ENCODE data around the gene DEDD. TPM values are rescaled to one million over a fixed set of nuclear protein-coding genes. Genes with fewer than 3 reads are reported as not detected.

The DEDD gene
- total RNA-seq, 1 donor from 2014 or later = 29.2 TPM

DNA sequence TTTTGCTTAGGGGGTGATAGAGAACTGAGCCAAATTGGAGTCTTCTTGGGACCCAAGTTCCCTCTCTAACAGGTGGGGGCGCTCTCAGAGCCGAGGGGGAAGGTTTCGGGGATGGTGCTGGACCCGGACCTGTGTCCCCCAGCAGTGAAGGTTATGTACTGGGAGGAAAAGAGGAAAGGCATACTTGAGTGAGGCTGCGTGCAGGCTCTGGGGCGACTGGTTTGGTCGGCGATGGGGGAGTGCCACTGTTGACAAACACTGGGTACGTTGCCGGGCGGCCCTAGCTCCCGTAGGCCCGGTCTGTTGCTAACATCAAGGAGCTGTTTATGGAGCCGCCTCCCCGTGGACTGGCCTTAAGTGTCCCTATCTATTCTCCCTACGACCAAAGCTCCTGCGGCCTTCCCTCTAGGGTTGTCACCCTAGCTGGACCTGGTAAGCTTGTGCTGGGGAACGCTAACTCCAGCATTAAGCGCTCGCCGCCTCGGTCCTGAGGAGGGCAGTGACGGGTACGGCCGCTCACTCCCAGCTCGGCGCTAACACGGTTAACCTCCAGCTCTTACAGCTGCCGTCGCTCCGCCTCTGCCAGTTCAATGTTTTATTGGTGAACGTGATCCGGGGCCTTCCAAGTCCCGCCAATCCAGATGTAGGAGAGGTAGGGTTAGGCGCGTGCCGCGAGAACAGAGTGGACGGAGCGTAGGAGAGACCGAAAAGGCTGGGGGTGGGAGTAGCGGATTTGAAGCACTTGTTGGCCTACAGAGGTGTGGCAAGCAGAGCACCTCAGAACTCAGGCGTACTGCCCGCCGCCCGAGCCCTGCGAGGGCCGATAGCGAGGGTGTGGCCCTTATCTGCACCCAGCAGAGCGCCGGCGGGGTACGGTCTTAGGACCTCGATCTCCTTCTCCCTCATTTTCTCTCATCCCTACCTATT is 33.5 kb upstream of the DEDD start, which contains the start of gene PPOX:
Gene PPOX (plus strand): TSS at position 685 of the 927 bp plus-strand sequence. CDS start 422 bp downstream, outside the sequence.
- ATAC-seq (peak; percentile 96), DNase-seq (ENCODE audit: missing footprints) (peak; percentile 99)
- intact Hi-C loops (cut with DNase I) = no loop called here

GRCh38 chr1:161164901-161165610 is 32.6 kb upstream of the DEDD start:
- intact Hi-C loops (cut with DNase I) = no loop called here
- ATAC-seq = no peak
- DNase-seq (ENCODE audit: missing footprints) = no peak

DNA sequence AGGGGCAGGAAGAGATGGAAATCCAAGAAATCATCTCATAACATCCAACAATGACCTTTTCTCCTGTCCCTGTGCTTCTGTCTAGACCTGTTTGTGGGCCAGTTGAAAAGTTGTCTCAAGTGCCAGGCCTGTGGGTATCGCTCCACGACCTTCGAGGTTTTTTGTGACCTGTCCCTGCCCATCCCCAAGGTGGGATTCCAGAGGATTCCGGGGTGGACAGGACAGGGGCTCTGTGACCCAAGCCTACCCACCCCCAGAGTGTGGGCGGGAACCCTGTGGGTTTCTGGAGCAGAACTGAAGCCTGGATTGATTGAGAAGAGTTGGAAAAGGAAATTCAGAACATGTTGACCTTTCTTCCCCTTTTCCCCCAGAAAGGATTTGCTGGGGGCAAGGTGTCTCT is 31.3 kb upstream of the DEDD start:
- ATAC-seq = no peak
- no peak for DNase-seq (ENCODE audit: missing footprints)
- intact Hi-C loops (cut with DNase I) = no loop called here

DNA sequence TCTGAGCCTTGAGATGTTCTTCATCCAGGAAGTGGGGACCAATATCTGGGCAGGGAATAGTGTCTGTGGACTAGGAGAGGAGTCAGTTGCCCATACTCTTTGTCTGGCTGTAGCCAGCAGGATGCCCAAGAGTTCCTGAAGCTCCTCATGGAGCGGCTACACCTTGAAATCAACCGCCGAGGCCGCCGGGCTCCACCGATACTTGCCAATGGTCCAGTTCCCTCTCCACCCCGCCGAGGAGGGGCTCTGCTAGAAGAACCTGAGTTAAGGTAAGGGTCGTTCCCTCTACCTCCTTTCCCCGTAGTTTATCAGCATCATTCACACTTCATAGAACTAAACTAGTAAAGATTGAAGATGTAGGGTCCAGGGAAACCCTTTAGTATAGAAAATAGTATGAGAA is 30.3 kb upstream of the DEDD start:
- DNase-seq (ENCODE audit: missing footprints) = no peak
- no peak for ATAC-seq
- intact Hi-C loops (cut with DNase I) = no loop called here

DNA sequence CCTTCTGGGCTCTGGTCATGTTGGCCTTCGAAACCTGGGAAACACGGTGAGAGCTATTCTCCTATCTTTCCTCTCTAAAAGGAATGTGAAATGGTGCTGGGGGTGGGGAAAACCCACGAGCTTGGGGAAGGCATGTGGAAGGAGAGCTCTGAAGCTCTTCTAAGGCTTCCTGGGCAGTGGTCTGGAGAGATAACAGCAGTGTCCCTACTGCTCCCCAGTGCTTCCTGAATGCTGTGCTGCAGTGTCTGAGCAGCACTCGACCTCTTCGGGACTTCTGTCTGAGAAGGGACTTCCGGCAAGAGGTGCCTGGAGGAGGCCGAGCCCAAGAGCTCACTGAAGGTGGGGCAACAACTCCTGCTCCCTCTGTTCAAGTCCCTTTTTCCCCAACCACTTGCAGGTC is 29.6 kb upstream of the DEDD start:
- DNase-seq (ENCODE audit: missing footprints) = no peak
- intact Hi-C loops (cut with DNase I) = no loop called here
- no peak for ATAC-seq

- DNase-seq (ENCODE audit: missing footprints) (no peak), ATAC-seq (no peak)
- intact Hi-C loops (cut with DNase I) = no loop called here
These were observed 29.2 kb upstream of the DEDD start for GRCh38 chr1:161161652-161162051.

- DNase-seq (ENCODE audit: missing footprints) (no peak), ATAC-seq (no peak)
- intact Hi-C loops (cut with DNase I) = no loop called here
These were observed 28.2 kb upstream of the DEDD start for GRCh38 chr1:161160671-161161145.

- ATAC-seq (no peak), DNase-seq (ENCODE audit: missing footprints) (no peak)
- intact Hi-C loops (cut with DNase I) = no loop called here
These were observed 27.4 kb upstream of the DEDD start for GRCh38 chr1:161159913-161160243.

DNA sequence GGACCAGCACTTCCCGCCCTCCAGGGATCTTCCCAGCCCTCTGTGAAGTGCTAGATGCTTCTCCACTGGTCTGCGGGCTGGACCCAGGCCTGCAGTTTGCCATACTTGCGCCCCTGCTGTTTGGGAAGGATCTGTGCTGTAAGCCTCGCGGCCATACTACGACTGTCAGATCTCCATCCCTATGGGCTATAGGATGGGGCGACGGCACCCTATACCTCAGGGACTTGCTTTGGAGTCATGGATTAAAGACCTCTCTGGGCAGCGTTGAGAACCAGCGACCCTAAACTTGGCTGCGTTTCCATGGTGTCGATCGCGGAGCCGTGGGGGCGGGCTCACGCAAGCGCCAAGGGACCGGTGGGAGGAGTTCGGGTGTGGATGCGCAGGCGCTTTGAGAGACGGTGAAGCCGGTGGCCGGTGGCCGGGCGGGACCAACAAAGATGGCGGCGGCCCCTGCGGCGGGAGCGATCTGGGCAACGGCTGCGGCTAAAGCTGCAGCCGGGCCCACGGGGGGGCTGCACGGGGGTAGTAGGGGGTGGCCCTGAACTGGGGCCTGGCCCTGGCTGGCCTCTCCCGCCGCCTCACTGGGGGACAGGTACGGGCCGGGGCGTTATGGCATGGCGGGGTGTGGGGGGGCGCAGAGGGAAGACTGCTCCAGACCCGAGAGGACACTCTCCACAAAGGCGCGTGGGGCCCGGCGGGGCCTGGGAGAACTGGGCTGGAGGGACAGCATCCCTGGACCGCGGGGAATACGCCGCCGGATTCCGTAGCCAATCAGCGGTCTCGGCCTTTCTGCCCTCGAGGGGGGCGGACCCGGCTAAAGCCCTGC is 26.8 kb upstream of the DEDD start, which contains the start of gene USP21:
Gene USP21 (plus strand): TSS at position 414 of the 826 bp plus-strand sequence. CDS start 1,141 bp downstream, outside the sequence.
- DNase-seq (ENCODE audit: missing footprints) = peak; percentile 97
- ATAC-seq = peak; percentile 94
- intact Hi-C loops (cut with DNase I) = no loop called here

GRCh38 chr1:161158316-161159010 is 26.0 kb upstream of the DEDD start:
- intact Hi-C loops (cut with DNase I) = no loop called here
- DNase-seq (ENCODE audit: missing footprints) (no peak), ATAC-seq (no peak)

GRCh38 chr1:161157867-161158266 is 25.4 kb upstream of the DEDD start:
- DNase-seq (ENCODE audit: missing footprints) (no peak), ATAC-seq (no peak)
- intact Hi-C loops (cut with DNase I) = no loop called here

DNA sequence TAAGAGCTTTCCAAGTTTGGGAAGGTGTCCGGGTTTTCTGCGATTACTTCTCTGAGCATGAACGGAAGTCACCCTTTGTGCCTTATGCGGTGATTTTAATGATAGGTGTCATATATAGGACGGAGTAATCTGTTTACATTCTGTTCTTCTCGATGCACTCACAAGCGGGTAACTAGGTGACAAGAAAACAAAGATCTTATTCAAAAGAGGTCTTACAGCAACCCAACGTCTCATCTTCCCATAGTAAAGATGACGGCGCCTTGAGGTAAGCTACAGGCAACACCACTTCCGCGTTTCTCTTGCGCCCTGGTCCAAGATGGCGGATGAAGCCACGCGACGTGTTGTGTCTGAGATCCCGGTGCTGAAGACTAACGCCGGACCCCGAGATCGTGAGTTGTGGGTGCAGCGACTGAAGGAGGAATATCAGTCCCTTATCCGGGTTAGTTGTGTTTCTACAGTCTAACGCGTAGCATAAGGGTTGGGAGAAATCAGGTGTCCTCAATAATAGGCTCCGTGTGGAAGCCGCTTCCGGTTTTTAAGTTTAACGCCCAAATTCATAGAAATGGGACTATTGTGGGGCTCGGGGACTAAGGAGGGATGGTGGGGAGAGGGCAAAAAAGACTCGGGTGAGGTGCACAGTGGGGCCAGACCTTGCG is 21.3 kb upstream of the DEDD start, which contains the start of gene UFC1:
Gene UFC1 (plus strand): TSS at position 297 of the 656 bp plus-strand sequence. CDS start 20 bp downstream, at position 317.
- ATAC-seq (peak; percentile 92), DNase-seq (ENCODE audit: missing footprints) (peak; percentile 92)
- intact Hi-C loops (cut with DNase I) = loop anchor here (2.0 kb wide), 1 partner anchor 21 kb away; the partner anchor contains the start of gene DEDD

DNA sequence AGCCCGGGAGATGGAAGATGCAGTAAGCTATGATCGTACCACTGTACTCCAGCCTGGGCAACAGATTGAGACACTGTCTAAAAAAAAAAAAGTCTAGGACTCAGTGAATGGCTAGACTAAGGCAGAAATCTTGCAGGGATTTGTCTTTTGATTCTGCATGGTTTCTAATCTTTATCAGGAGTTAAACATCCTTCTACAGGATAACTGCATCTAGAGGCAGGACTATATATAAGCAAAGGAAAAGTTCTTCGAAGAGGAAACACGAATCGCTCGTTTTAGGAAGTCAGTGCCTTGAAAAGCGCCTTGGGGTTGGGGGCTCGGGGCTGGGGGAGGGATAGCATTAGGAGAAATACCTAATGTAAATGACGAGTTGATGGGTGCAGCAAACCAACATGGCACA is 20.7 kb upstream of the DEDD start:
- ATAC-seq (no peak), DNase-seq (ENCODE audit: missing footprints) (no peak)
- intact Hi-C loops (cut with DNase I) = loop anchor here (2.0 kb wide), 1 partner anchor 20 kb away; the partner anchor contains the start of gene DEDD

GRCh38 chr1:161145832-161146231 is 13.4 kb upstream of the DEDD start:
- intact Hi-C loops (cut with DNase I) = no loop called here
- ATAC-seq (no peak), DNase-seq (ENCODE audit: missing footprints) (no peak)

DNA sequence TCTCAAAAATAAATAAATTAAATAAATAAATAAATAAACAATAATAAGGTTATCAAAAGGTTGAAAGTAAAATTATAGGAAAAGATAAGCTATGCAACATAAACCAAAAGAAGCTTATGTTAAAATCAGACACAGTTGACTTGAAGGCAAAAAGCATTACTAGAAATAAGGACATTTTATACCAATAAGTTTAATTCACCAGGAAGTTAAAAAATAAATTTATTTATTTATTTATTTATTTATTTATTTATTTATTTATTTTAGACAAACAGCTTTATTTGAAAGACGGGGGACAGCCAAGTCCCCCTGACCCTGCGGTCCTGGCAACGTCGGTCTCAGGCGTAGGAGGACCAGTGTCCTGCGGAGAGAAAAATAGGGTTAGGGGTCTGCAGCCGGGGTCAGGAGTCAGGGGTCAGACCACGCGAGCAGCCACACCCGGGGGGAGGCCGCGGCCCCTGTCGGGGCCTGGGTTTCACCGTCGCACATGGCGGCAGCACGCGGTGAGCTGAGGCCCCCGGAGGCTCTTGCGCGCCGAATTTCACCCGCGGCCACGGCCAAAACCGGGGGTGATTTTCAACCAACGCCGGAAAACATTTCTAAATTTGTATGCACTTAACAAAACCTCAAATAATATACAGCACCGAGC is 8.4 kb upstream of the DEDD start:
- intact Hi-C loops (cut with DNase I) = no loop called here
- ATAC-seq = no peak
- no peak for DNase-seq (ENCODE audit: missing footprints)

GRCh38 chr1:161139766-161140165 is 7.3 kb upstream of the DEDD start:
- ATAC-seq (no peak), DNase-seq (ENCODE audit: missing footprints) (no peak)
- intact Hi-C loops (cut with DNase I) = no loop called here

GRCh38 chr1:161138431-161138830 is 6.0 kb upstream of the DEDD start:
- intact Hi-C loops (cut with DNase I) = no loop called here
- no peak for DNase-seq (ENCODE audit: missing footprints)
- ATAC-seq = no peak

All from Right ventricle myocardium inferior (tissue), 1 donor.